ENCODE data around the gene RPL19.
A peak's percentile ranks its signal among the peaks of the same experiment; 100 is the strongest.

The RPL19 gene

DNA sequence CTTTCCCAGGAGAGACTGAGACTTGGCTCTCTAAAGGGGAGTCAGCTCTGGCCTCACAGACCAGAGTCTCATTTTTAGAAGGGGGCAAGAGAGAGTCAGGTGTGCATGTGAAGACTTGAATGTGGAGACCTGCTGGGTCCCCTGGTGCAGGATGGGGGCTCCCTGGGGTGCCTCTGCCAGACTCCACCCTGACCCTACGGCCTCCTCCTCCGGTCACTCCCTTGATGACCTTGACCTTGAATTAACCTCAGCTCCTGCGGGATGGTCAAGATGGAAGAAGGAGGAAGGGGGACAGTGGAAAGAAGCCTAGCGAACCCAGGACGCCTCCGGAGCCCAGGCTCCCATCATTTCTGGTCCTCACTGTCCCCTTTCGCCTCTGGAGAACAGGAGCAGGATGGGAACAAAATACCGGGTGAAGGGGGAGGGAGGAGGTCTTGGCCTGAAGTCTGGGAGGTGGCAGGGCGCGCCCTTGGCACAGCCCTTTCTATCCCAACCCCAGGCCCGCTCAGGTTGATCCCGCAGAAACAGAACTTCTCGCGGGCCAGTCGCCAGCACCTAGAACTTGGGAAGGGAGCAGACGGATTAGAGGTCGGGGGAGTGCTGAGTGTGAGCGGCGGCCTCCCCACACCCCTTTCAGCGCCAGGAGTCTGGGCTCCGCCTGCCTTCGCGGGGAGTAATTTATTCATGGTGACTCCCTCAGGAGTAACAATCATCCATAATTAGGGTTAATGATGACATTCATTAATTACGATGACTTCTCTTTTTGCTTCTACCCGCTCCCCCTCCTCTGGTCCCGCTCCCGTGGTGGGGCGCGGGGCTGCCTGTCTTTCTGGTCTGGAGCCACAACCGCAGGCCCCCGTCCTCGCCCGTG lies 24.1 kb downstream of the RPL19 start:
- in situ Hi-C loops (cut with HindIII; ENCODE audit: low pct_unique_long_range_greater_than_20kb, low sequenced_read_pairs) = no loop called here
- no peak for DNase-seq (ENCODE audit: low read depth in 1 of 2, low spot score in 1 of 2)
- TF ChIP-seq JUND (IDR thresholded peaks at IDR 0.05; ENCODE audit: low read depth) = no peak

DNA sequence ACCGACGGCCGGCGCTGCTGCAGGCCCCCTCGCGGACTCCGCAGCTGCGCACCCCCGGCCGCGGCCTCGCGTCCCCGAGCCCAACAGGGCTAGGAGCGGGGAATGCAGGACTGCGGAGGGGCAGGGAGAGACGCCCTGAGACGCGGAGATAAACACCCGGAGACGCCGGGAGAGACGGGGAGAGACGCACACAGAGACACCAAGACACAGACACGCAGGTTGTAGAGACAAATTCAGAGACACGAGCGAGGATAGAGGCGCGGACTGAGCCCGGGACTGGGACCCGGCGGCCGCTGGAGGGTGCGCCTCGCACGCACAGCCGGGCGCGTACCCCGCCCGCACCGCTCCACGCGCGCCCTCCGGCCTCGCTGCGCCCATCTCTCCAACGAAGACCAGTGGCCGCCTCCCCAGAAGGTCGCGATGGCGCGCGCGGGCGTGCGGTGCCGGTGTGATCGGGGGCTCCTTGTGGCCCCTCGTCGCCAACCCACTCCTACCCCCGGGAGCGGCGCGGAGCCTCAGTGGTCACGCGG lies 24.8 kb downstream of the RPL19 start:
- in situ Hi-C loops (cut with HindIII; ENCODE audit: low pct_unique_long_range_greater_than_20kb, low sequenced_read_pairs) = no loop called here
- no peak for DNase-seq (ENCODE audit: low read depth in 1 of 2, low spot score in 1 of 2)
- no peak for TF ChIP-seq JUND (IDR thresholded peaks at IDR 0.05; ENCODE audit: low read depth)

DNA sequence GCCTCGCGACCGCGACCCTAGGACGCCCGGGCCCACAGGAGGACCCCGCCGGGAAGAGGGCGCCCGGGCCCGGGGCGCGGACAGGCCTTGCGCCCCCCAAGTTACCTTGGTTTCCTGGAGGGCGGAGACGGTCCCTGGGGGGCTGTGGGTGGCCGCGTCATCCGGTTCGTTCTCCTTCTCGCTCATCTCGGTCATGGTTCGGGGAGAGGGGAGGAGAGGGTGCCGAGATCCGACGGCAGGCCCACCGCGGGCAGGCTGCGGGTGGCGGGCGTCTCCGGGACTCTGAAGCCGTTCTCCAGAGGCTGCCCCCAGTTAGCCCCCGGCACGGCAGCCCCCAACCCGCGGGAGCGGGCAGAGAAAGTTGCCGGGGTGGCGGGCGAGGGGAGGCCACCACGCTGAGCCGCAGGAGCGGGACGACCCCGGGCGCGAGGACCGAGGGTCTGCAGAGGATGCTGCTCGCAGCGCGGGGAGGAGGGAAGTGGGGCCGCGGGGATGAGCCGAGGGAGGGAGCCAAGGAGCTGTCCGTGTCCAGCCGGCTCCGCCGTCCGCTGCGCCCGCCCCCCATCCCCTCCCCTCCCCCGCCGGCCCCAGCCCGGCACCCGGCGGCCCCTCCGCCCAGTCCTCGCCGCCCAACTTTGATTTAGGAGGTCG lies 25.4 kb downstream of the RPL19 start, which contains the start of gene STAC2:
Gene STAC2, minus strand, starts transcription at position 638 of the 651 bp plus-strand sequence. Its CDS starts 443 bp downstream, at position 195.
- in situ Hi-C loops (cut with HindIII; ENCODE audit: low pct_unique_long_range_greater_than_20kb, low sequenced_read_pairs) = no loop called here
- no peak for TF ChIP-seq JUND (IDR thresholded peaks at IDR 0.05; ENCODE audit: low read depth)
- DNase-seq (ENCODE audit: low read depth in 1 of 2, low spot score in 1 of 2) = no peak

DNA sequence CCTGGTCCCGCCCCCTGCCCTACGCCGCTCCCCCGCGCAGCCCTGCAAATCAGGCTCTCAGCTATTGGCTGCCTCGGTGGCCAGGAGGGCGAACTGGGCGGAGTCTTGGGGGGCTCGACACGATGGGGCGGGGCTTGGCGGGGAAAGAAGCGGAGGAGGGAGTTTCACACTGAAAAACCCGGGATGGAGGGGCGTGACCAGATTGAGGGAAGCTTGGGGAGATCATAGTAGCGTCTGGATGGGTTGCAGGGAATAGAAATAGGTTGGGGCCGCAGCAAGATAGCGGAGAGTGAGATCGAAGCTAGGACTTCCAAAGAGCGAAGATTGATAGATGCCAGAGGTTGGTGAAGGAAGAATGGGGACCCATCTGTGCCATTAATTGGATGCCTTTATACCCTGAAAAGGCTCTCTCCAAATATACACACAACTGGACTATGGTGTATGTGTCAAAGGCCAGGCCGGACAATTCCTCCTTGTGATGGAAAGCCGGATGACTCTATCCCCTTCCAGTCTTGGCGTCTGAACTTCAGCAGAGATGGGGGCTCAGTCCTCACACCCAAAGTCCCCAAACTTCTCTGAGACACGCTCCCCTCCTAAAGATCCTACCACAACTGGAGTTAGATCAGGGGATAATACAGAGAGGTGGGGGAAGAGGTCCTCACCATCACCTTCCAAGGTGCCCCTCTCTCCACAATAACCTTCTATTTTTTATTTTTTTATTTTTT lies 26.0 kb downstream of the RPL19 start:
- DNase-seq (ENCODE audit: low read depth in 1 of 2, low spot score in 1 of 2) = no peak
- TF ChIP-seq JUND (IDR thresholded peaks at IDR 0.05; ENCODE audit: low read depth) = no peak
- in situ Hi-C loops (cut with HindIII; ENCODE audit: low pct_unique_long_range_greater_than_20kb, low sequenced_read_pairs) = no loop called here

DNA sequence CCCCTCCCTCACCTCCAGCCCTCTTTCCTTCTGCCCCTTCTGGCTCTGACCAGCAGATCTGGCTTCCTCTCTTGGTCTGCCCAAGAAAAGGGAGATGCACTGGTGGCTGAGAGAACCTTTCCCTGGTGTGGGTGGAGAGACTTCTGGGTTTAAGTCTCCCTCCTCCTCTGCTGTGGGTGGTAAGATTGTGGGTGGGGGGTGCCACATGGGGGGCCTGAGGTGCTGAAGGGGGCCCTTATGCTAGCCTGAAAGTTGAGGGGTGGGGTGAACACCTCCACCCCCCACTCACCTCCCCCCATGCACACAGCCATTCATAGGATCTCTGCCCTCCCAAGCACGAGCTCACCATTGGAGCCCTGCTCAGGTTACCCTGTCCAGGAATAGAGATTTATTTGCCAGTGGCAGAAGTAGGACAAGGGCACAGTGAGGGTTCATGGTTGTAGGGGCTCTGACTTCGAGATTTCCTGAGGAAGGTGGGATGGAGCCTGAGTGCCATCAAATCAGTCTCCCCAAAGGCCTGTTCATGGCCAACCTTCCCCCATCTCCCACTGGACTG lies 27.4 kb downstream of the RPL19 start:
- DNase-seq (ENCODE audit: low read depth in 1 of 2, low spot score in 1 of 2) = no peak
- in situ Hi-C loops (cut with HindIII; ENCODE audit: low pct_unique_long_range_greater_than_20kb, low sequenced_read_pairs) = no loop called here
- TF ChIP-seq JUND (IDR thresholded peaks at IDR 0.05; ENCODE audit: low read depth) = no peak

DNA sequence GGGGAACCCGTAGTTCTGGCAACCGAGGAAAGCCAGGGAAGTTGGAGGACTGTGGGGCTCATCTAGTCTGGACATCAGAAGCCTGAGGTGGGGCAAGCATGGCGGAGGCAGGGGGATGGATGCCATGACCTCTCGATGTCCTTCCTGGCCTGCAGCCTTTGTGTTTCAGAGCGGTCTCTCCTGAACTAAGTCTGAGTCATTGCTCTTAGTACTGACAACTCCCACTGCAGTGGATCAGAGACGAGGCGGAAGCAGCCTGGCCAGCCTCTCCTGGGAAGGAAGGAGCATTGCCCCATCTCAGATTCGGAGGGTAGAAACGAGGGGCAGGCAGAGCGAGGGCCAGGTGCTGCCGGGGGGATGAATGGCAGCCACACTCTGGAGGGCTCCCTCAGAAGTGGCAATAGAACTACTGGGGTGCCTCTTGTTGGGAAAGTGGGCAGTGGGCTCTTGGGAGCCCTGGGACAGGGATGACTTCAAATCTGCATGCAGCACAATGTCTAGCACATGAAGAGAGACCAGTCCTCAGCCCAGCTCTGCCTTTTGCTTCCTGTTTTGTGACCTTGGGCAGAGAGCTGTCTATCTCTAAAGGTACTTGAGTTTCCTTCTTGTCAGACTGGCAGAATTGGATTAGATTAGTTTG lies 29.3 kb downstream of the RPL19 start:
- no peak for TF ChIP-seq JUND (IDR thresholded peaks at IDR 0.05; ENCODE audit: low read depth)
- no peak for DNase-seq (ENCODE audit: low read depth in 1 of 2, low spot score in 1 of 2)
- in situ Hi-C loops (cut with HindIII; ENCODE audit: low pct_unique_long_range_greater_than_20kb, low sequenced_read_pairs) = no loop called here

DNA sequence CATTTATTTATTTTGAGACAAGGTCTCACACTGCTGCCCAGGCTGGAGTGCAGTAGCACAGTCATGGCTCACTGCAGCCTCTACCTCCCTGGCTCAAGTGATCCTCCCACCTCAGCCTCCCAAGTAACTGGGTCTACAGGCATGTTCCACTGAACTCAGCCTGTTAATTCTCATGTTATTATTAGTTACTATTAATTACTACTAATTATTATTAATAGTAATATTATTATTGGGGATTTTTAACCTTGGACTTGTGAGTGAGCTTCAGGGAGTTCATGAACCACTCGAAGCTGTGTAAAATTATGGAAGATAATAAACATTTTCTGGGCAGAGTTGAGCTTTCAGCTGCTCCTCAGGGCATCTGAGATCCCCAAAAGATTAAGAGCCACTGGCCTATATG lies 30.3 kb downstream of the RPL19 start:
- TF ChIP-seq JUND (IDR thresholded peaks at IDR 0.05; ENCODE audit: low read depth) = no peak
- in situ Hi-C loops (cut with HindIII; ENCODE audit: low pct_unique_long_range_greater_than_20kb, low sequenced_read_pairs) = no loop called here
- no peak for DNase-seq (ENCODE audit: low read depth in 1 of 2, low spot score in 1 of 2)

DNA sequence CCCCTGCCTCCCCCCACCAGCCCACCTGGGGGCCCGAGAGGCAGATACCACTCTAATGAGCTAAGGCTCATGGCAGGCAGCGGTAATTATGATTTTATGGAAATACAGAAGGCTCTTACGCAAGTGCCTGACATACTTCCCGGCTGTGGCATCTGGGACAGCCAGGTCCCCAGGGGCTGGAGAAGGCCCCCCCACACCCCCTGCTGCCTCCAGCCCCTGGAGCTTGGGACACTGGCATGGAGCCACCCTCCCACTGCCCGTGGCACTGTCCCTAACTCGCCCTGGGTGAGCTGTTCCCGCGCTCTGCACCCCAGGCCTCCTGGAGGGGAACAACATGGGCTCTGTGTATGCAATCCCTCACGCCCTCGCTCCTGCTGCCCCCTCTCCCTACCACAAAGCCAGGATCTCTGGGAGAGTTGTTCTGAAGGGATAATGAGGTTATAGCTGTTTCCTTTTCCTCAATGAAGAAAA lies 31.0 kb downstream of the RPL19 start:
- TF ChIP-seq JUND (IDR thresholded peaks at IDR 0.05; ENCODE audit: low read depth) = no peak
- DNase-seq (ENCODE audit: low read depth in 1 of 2, low spot score in 1 of 2) = no peak
- in situ Hi-C loops (cut with HindIII; ENCODE audit: low pct_unique_long_range_greater_than_20kb, low sequenced_read_pairs) = no loop called here

DNA sequence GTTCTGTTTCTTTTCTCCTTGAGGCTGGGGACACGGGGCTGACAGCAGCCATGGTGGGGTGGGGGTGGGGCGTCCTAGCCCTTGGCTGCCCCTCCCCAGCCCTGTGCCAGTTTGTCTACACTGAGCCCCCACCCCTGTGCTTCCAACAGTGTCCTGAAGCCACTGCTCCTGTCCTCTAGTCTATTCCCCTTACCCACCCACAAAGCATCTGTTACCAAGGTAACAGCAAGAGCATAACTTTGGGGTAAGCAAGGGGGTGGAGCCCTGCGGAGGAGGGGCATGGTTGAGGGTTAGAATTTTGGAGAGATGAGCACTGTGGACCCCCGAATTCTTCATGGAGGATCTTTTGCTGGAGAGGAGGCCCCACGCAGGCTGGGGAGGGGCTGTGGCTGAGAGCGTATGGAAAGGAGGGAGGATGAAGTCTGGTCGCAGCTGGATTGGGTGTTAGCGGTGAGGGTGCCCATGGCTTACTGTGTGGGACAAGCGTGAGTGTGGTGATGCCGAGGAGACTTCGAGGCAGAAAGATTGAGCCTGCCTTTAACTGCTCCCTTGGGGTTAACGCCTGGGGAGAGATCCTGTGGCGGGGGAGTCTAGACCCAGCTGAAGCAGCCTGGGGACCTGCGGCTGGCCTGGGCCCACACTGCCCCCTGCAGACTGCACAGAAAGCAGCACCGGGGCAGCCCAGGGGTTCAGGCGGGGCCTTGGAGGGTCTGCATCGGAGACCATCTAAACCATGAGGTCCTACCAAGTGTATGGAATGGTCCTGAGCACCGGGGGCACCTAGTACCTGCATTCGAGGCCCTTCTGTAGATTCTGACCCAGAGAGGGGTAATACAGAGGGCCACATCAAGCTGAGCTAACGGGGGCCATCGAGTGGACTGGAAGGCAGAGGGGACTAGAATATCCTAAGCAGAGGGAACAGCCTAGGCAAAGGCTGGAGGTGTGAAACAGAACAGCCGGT lies 31.8 kb downstream of the RPL19 start:
- no peak for DNase-seq (ENCODE audit: low read depth in 1 of 2, low spot score in 1 of 2)
- TF ChIP-seq JUND (IDR thresholded peaks at IDR 0.05; ENCODE audit: low read depth) = no peak
- in situ Hi-C loops (cut with HindIII; ENCODE audit: low pct_unique_long_range_greater_than_20kb, low sequenced_read_pairs) = no loop called here

DNA sequence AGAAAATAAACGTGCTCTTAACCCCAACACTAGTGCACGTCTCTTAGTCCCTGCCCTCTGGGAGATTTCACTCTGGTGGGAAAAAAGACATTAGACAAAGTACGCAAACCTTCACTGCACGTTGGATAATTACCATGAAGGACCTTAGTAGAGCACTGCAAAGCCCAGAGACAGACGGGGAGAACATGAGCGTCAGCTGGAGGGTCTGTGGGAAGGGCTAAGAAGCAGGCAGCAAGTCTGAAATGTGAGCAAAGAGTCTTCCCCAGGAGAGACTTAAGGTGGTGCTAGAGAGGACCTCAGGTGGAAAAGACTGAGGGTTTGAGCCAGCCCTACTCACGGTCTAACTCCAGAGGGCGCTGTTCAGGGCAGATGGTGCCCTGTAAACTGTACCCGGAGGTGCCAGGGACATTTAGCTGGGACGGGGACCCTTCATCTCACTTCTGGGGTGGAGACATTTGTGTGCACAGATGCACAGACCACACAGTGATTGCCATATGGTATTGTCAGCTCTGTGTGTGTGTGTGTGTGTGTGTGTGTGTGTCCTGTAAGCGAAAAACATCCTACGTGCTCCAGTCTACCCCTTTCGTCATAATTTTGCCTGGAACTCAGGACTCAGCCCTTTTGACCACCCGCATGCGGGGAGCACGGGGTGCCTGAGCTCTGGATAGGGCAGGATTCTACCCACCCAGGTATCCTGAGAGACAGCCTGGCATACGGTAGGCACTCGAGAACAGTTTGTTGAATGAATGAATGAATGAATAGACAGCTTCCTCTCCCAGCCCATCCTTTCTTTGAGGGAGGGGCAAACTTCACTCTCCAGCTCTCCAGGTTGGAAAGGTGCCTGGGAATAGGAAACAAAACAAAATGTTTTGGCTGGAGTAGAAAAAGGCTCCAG lies 35.7 kb downstream of the RPL19 start:
- peak; percentile 86 to 87 for DNase-seq (ENCODE audit: low read depth in 1 of 2, low spot score in 1 of 2)
- in situ Hi-C loops (cut with HindIII; ENCODE audit: low pct_unique_long_range_greater_than_20kb, low sequenced_read_pairs) = no loop called here
- TF ChIP-seq JUND (IDR thresholded peaks at IDR 0.05; ENCODE audit: low read depth) = no peak
